ENCODE data around the gene FAM221A. TPM values are rescaled to one million over a fixed set of nuclear protein-coding genes. Genes with fewer than 3 reads are reported as not detected.

Gene FAM221A
- total RNA-seq, result 1 to 10 TPM; 2.2 to 3.8 (median 2.5) TPM

GRCh38 chr7:23679898-23680413 lies at the start of gene FAM221A:
Gene FAM221A, plus strand, starts transcription at chr7:23680199. Its CDS starts 20 bp downstream, at chr7:23680219.
- Histone ChIP-seq H3K4me3 (peak within 1 kb of the TSS; percentile 61 to 94 (median 90)), H3K9me3 (no peaks in the 10 kb centered on the region), H3K36me3 (no peaks in the 10 kb centered on the region), H3K27me3 (no peaks in the 10 kb centered on the region), H3K27ac (peak within 1 kb of the TSS; percentile 73 to 87 (median 84)), H3K4me1 (peaks cover 4 to 8% of the 10 kb centered on the region in 2 donors)
- in situ Hi-C loops (cut with MboI; ENCODE audit: low sequenced_read_pairs in 4 of 4), result no loop called here
- no peak for TF ChIP-seq POLR2A (IDR thresholded peaks at IDR 0.05)
- TF ChIP-seq CTCF (IDR thresholded peaks at IDR 0.05 in 4 of 5, conservative IDR thresholded peaks at IDR 0.05 in 1 of 5), result peak; percentile 28 to 88 (median 51)
- intact Hi-C loops (cut with DNase I; ENCODE audit: low total_unique reads), result loop anchor here (1.0 to 10.0 kb wide), 2 partner anchors 55 to 83 kb away; partner anchors contain the start of gene CCDC126
- DNase-seq (peak; percentile 81 to 83), ATAC-seq (peak; percentile 94 to 96)

- H3K27me3 ChIP-seq, result no peaks in the 10 kb centered on the region
- no peaks in the 10 kb centered on the region for H3K4me1 ChIP-seq
- DNase-seq (no peak), ATAC-seq (no peak)
- in situ Hi-C loops (cut with MboI; ENCODE audit: low sequenced_read_pairs in 4 of 4), result no loop called here
- no peaks in the 10 kb centered on the region for H3K36me3 ChIP-seq
- no peak overlapping the region for H3K27ac ChIP-seq
- no peaks in the 10 kb centered on the region for H3K9me3 ChIP-seq
- H3K4me3 ChIP-seq, result no peak overlapping the region
- TF ChIP-seq POLR2A (IDR thresholded peaks at IDR 0.05) (no peak), CTCF (IDR thresholded peaks at IDR 0.05 in 4 of 5, conservative IDR thresholded peaks at IDR 0.05 in 1 of 5) (no peak)
- intact Hi-C loops (cut with DNase I; ENCODE audit: low total_unique reads), result no loop called here
These were observed 46.6 kb upstream of the FAM221A start for GRCh38 chr7:23633417-23633816.

- TF ChIP-seq POLR2A (IDR thresholded peaks at IDR 0.05), result no peak
- TF ChIP-seq CTCF (IDR thresholded peaks at IDR 0.05 in 4 of 5, conservative IDR thresholded peaks at IDR 0.05 in 1 of 5), result no peak
- H3K4me3 ChIP-seq, result no peak overlapping the region
- no peaks in the 10 kb centered on the region for H3K27me3 ChIP-seq
These were observed 34.2 kb upstream of the FAM221A start for GRCh38 chr7:23645822-23646221.

GRCh38 chr7:23653942-23654341 lies 26.1 kb upstream of the FAM221A start:
- TF ChIP-seq CTCF (IDR thresholded peaks at IDR 0.05 in 4 of 5, conservative IDR thresholded peaks at IDR 0.05 in 1 of 5) (no peak), POLR2A (IDR thresholded peaks at IDR 0.05) (no peak)
- intact Hi-C loops (cut with DNase I; ENCODE audit: low total_unique reads) (no loop called here), in situ Hi-C loops (cut with MboI; ENCODE audit: low sequenced_read_pairs in 4 of 4) (no loop called here)
- Histone ChIP-seq H3K27me3 (no peaks in the 10 kb centered on the region), H3K36me3 (no peaks in the 10 kb centered on the region), H3K27ac (no peak overlapping the region), H3K9me3 (no peaks in the 10 kb centered on the region), H3K4me1 (no peaks in the 10 kb centered on the region), H3K4me3 (no peak overlapping the region)
- ATAC-seq (no peak), DNase-seq (no peak)

More at GRCh38 chr7:23645822-23646221, 34.2 kb upstream of the FAM221A start:
- DNase-seq (no peak), ATAC-seq (no peak)
- Histone ChIP-seq H3K4me1 (no peaks in the 10 kb centered on the region), H3K9me3 (no peaks in the 10 kb centered on the region), H3K27ac (no peak overlapping the region), H3K36me3 (no peaks in the 10 kb centered on the region)
- intact Hi-C loops (cut with DNase I; ENCODE audit: low total_unique reads) (no loop called here), in situ Hi-C loops (cut with MboI; ENCODE audit: low sequenced_read_pairs in 4 of 4) (no loop called here)

- intact Hi-C loops (cut with DNase I; ENCODE audit: low total_unique reads) (no loop called here), in situ Hi-C loops (cut with MboI; ENCODE audit: low sequenced_read_pairs in 4 of 4) (no loop called here)
- Histone ChIP-seq H3K36me3 (no peaks in the 10 kb centered on the region), H3K4me1 (no peaks in the 10 kb centered on the region), H3K9me3 (no peaks in the 10 kb centered on the region), H3K27me3 (no peaks in the 10 kb centered on the region), H3K4me3 (no peak overlapping the region), H3K27ac (no peak overlapping the region)
- TF ChIP-seq POLR2A (IDR thresholded peaks at IDR 0.05) (no peak), CTCF (IDR thresholded peaks at IDR 0.05 in 4 of 5, conservative IDR thresholded peaks at IDR 0.05 in 1 of 5) (peak in 1 of 5 experiments; percentile 8)
- ATAC-seq (no peak), DNase-seq (no peak)
These were observed 25.5 kb upstream of the FAM221A start for GRCh38 chr7:23654508-23654907.

Data from gastrocnemius medialis (tissue), 4 donors.